ENCODE data around the gene TPK1. TPM values are rescaled to one million over a fixed set of nuclear protein-coding genes. Genes with fewer than 3 reads are reported as not detected.

Gene TPK1
- polyA plus RNA-seq, 6 donors from 2014 or later, result 29.0 to 43.8 (median 38.3) TPM

DNA sequence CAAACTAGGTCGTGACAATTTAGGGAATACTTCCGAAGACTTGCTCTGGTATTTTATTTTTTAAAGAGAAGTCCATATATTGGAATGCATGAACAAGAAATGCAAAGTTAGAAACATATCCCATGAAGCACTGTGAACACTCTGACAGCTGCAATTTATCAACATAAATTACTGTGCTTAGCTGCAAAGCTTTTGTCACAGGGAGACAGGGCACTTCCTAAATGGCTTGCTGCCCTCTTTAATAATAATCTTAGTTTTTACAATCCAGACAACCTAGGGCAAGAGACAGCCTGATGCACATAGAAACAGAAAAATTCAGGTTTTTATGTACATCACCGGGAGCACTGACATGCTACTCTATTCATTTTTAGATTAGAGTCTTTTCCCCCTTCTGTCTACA, 354.0 kb downstream of the TPK1 start:
- ATAC-seq (ENCODE audit: low read depth in 2 of 2) (no peak), DNase-seq (no peak)
- Mint-ChIP-seq H3K27me3 (no peaks in the 10 kb centered on the region), H3K4me1 (peaks cover 4 to 8% (median 5%) of the 10 kb centered on the region in 3 donors), H3K4me3 (no peak overlapping the region), H3K9me3 (peaks cover 0 to 7% (median 4%) of the 10 kb centered on the region in 7 donors), H3K36me3 (peaks cover 7 to 12% of the 10 kb centered on the region in 2 donors), H3K27ac (no peak overlapping the region)

DNA sequence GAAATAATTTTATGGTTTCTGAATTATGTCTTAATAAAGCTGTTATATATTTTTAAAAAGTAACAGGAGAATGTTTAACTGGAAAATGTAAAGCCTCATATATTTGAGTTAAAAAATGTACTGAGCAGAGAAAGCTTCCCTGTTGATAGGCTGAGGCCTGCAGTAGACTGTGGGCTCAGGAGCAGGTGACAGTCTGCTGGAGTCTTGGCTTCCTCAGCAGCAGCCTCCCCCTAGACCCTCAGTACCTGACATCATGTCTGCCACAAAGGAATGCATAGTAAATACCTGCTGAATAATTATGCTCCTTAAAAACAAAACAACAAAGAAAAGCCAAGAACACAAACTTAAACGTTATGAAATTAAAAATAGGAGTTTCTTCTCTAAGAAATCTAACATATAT, 358.5 kb downstream of the TPK1 start:
- Mint-ChIP-seq H3K27ac (peak overlapping the region in 1 of 6 donors; percentile 55), H3K27me3 (no peaks in the 10 kb centered on the region), H3K9me3 (peaks cover 0 to 6% (median 0%) of the 10 kb centered on the region in 7 donors), H3K36me3 (peaks cover 0 to 7% of the 10 kb centered on the region in 2 donors), H3K4me1 (peaks cover 19 to 37% (median 35%) of the 10 kb centered on the region in 3 donors), H3K4me3 (no peak overlapping the region)
- DNase-seq, result no peak
- ATAC-seq (ENCODE audit: low read depth in 2 of 2), result no peak

- Mint-ChIP-seq H3K4me3 (peak overlapping the region in 4 of 8 donors; percentile 13 to 40 (median 22)), H3K27ac (peak overlapping the region in 3 of 6 donors; percentile 4 to 82 (median 24)), H3K36me3 (peaks cover 0 to 3% of the 10 kb centered on the region in 2 donors), H3K9me3 (peaks cover 0 to 6% (median 0%) of the 10 kb centered on the region in 7 donors), H3K27me3 (no peaks in the 10 kb centered on the region), H3K4me1 (peaks cover 19 to 37% (median 33%) of the 10 kb centered on the region in 3 donors)
- peak; percentile 84 to 92 for ATAC-seq (ENCODE audit: low read depth in 2 of 2)
- DNase-seq, result peak; percentile 28
Measured at GRCh38 chr7:144474800-144475615, 360.8 kb downstream of the TPK1 start.

DNA sequence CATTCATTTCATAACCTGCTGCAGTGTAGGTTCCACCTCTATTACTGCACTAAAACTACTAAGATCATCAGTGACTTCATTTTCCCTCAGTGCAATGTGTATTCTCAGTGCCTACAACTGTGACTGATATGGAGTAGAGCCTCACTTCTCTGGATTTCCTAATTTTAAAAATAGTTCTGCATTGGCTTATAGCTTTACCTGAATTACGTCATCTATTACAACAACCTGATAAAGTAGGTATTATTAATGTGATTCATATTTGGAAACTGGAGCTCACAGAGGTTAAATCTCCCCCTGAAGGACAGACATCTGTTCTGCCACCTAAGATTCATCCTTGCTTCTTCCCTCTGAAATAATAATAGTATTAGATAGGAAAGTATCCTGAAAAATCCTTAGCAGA, 361.5 kb downstream of the TPK1 start:
- Mint-ChIP-seq H3K36me3 (no peaks in the 10 kb centered on the region), H3K27ac (peak overlapping the region in 4 of 6 donors; percentile 36 to 89 (median 74)), H3K4me1 (peaks cover 19 to 37% (median 35%) of the 10 kb centered on the region in 3 donors), H3K9me3 (peaks cover 0 to 6% (median 0%) of the 10 kb centered on the region in 7 donors), H3K27me3 (no peaks in the 10 kb centered on the region), H3K4me3 (peak overlapping the region in 1 of 8 donors; percentile 23)
- DNase-seq (no peak), ATAC-seq (ENCODE audit: low read depth in 2 of 2) (no peak)

GRCh38 chr7:144473908-144474307, 361.9 kb downstream of the TPK1 start:
- no peak overlapping the region for H3K4me3 Mint-ChIP-seq
- H3K36me3 Mint-ChIP-seq, result peaks cover 0 to 3% of the 10 kb centered on the region in 2 donors
- H3K4me1 Mint-ChIP-seq, result peaks cover 19 to 39% (median 36%) of the 10 kb centered on the region in 3 donors
- H3K9me3 Mint-ChIP-seq, result peaks cover 0 to 6% (median 0%) of the 10 kb centered on the region in 7 donors
- H3K27ac Mint-ChIP-seq, result peak overlapping the region in 4 of 6 donors; percentile 36 to 89 (median 76)
- DNase-seq (no peak), ATAC-seq (ENCODE audit: low read depth in 2 of 2) (no peak)
- H3K27me3 Mint-ChIP-seq, result no peaks in the 10 kb centered on the region

DNA sequence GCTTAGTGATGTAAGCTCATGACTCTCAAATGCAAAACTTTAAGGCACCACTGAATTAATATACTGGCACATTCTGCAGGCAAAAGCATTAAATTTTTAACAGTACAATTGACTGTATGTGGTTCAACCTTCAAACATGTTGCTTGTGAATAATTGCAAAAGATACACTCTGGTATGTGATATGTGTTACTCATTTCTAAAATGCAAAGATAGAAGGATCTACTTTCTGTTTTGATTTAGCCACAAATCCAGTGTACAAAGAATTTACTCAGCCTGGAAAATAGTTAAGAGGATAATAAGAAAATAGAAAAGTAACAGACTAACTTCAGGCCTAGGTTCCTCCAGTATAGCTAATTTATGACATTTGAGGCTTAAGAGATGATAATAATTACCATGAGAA, 365.8 kb downstream of the TPK1 start:
- ATAC-seq (ENCODE audit: low read depth in 2 of 2), result no peak
- H3K27me3 Mint-ChIP-seq, result no peaks in the 10 kb centered on the region
- H3K36me3 Mint-ChIP-seq, result peaks cover 12 to 21% of the 10 kb centered on the region in 2 donors
- peaks cover 16 to 30% (median 24%) of the 10 kb centered on the region in 3 donors for H3K4me1 Mint-ChIP-seq
- no peak for DNase-seq
- H3K9me3 Mint-ChIP-seq, result peaks cover 0 to 13% (median 0%) of the 10 kb centered on the region in 7 donors
- no peak overlapping the region for H3K4me3 Mint-ChIP-seq
- H3K27ac Mint-ChIP-seq, result no peak overlapping the region

GRCh38 chr7:144468990-144469732, 366.7 kb downstream of the TPK1 start:
- Mint-ChIP-seq H3K4me3 (no peak overlapping the region), H3K27me3 (no peaks in the 10 kb centered on the region), H3K27ac (peak overlapping the region in 1 of 6 donors; percentile 30), H3K36me3 (peaks cover 21 to 28% of the 10 kb centered on the region in 2 donors), H3K9me3 (peaks cover 0 to 18% (median 5%) of the 10 kb centered on the region in 7 donors), H3K4me1 (peaks cover 13 to 21% (median 15%) of the 10 kb centered on the region in 3 donors)
- ATAC-seq (ENCODE audit: low read depth in 2 of 2) (no peak), DNase-seq (no peak)

DNA sequence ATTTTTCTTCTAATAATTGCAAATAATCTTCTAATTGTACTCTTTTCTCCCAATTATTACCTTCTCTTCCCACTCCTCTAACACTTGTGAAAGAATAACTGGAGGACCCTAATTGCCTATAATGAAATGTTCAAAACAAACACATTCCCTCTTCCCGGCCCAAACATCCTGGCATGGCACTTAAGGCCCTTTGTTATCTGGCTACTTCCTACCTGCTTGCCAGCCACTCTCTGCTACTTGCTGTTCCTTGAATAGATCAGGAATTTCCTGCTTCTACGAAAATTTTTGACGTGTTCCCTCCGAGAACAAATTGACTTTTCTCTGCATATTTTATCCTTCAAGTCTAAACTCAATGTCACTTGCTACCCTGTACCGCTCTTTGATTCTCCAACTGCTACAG, 376.2 kb downstream of the TPK1 start:
- peaks cover 45 to 54% of the 10 kb centered on the region in 2 donors for H3K36me3 Mint-ChIP-seq
- H3K9me3 Mint-ChIP-seq, result peaks cover 0 to 28% (median 12%) of the 10 kb centered on the region in 7 donors
- no peak overlapping the region for H3K27ac Mint-ChIP-seq
- no peaks in the 10 kb centered on the region for H3K27me3 Mint-ChIP-seq
- no peak for DNase-seq
- H3K4me1 Mint-ChIP-seq, result peaks cover 0 to 4% (median 0%) of the 10 kb centered on the region in 3 donors
- H3K4me3 Mint-ChIP-seq, result no peak overlapping the region
- ATAC-seq (ENCODE audit: low read depth in 2 of 2), result no peak

DNA sequence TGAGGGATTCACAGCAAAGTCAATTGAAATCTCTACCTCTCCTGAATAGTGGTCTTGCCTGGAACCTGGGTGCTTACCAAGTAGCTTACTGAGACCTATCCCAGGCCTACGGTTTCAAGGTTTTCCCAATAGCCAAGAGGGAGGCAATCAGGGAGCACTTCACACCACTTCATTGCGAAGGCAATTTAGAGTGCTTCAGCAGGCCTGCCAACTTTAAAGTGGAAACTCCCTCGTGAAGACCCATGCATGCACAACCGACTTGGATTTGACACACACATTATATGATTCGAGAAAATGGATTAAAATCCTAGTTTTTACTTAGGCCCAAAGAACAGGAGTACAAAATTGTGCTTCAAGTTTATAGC, 380.8 kb downstream of the TPK1 start:
- H3K4me1 Mint-ChIP-seq, result peaks cover 0 to 4% (median 0%) of the 10 kb centered on the region in 3 donors
- no peak for ATAC-seq (ENCODE audit: low read depth in 2 of 2)
- no peak overlapping the region for H3K4me3 Mint-ChIP-seq
- H3K9me3 Mint-ChIP-seq, result peaks cover 0 to 14% (median 7%) of the 10 kb centered on the region in 7 donors
- no peaks in the 10 kb centered on the region for H3K27me3 Mint-ChIP-seq
- H3K27ac Mint-ChIP-seq, result no peak overlapping the region
- no peak for DNase-seq
- H3K36me3 Mint-ChIP-seq, result peaks cover 15 to 31% of the 10 kb centered on the region in 2 donors

GRCh38 chr7:144454256-144455039, 381.4 kb downstream of the TPK1 start:
- Mint-ChIP-seq H3K27me3 (no peaks in the 10 kb centered on the region), H3K36me3 (peaks cover 9 to 25% of the 10 kb centered on the region in 2 donors), H3K27ac (no peak overlapping the region), H3K4me3 (no peak overlapping the region), H3K9me3 (peaks cover 0 to 14% (median 2%) of the 10 kb centered on the region in 7 donors), H3K4me1 (peaks cover 0 to under 1% (median 0%) of the 10 kb centered on the region in 3 donors)
- DNase-seq (no peak), ATAC-seq (ENCODE audit: low read depth in 2 of 2) (no peak)

DNA sequence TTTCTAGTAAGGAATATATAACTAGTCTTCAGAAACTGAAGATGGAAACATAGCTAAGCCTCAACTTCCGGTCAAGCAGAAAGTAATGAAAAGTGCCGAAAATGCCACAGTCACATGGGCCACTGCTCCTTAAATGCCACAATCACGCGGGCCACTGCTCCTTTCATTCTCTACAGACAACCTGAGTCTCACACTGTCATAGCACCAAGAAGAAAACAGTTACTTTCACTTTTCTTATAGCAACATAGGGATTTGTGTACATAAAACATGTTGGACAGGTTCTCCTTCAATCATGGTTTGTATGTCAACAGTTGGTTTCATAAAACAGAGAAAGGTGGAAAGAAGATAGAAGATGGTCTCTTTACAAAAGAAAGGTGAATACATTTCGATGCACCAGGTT, 383.8 kb downstream of the TPK1 start:
- H3K27ac Mint-ChIP-seq, result no peak overlapping the region

GRCh38 chr7:144445590-144445989, 390.3 kb downstream of the TPK1 start:
- Mint-ChIP-seq H3K27me3 (no peaks in the 10 kb centered on the region), H3K4me3 (no peak overlapping the region), H3K4me1 (no peaks in the 10 kb centered on the region), H3K9me3 (no peaks in the 10 kb centered on the region), H3K36me3 (no peaks in the 10 kb centered on the region), H3K27ac (no peak overlapping the region)
- DNase-seq (no peak), ATAC-seq (ENCODE audit: low read depth in 2 of 2) (no peak)

More for the DNA sequence above, 383.8 kb downstream of the TPK1 start:
- Mint-ChIP-seq H3K4me1 (no peaks in the 10 kb centered on the region), H3K9me3 (peaks cover 0 to 14% (median 0%) of the 10 kb centered on the region in 7 donors), H3K27me3 (no peaks in the 10 kb centered on the region), H3K4me3 (no peak overlapping the region), H3K36me3 (peaks cover 8 to 18% of the 10 kb centered on the region in 2 donors)
- DNase-seq, result no peak
- no peak for ATAC-seq (ENCODE audit: low read depth in 2 of 2)

GRCh38 chr7:144439717-144440205, 396.1 kb downstream of the TPK1 start:
- H3K4me3 Mint-ChIP-seq, result no peak overlapping the region
- no peak overlapping the region for H3K27ac Mint-ChIP-seq
- DNase-seq (no peak), ATAC-seq (ENCODE audit: low read depth in 2 of 2) (no peak)
- peaks cover 0 to 18% (median 3%) of the 10 kb centered on the region in 3 donors for H3K27me3 Mint-ChIP-seq
- no peaks in the 10 kb centered on the region for H3K4me1 Mint-ChIP-seq
- H3K36me3 Mint-ChIP-seq, result no peaks in the 10 kb centered on the region
- no peaks in the 10 kb centered on the region for H3K9me3 Mint-ChIP-seq
